Fibroblast of mammary gland (primary cell): Measurements from ENCODE around the gene RSPO3.
"Not testable (repeated sequence)": the region's sequence is repeated elsewhere in the genome, so short reads cannot be mapped to it uniquely, and the experiment has no call there.

Source experiments
- DNase-seq: peaks from one replicate; pipeline ENCODE4 v3.0.0-alpha.2; 2010; ENCODE audit warnings: low read depth
- H3K4me3 ChIP-seq: 2 replicates; pipeline ENCODE4 v1.5.1; 2011; ENCODE audit warnings: low read depth, mild to moderate bottlenecking, low read length, moderate library complexity; ENCODE audit not compliant: control insufficient read depth
- CTCF ChIP-seq: conservative IDR thresholded peaks from 2 replicates; pipeline ENCODE4 v1.5.1; 2011; ENCODE audit warnings: low read depth, low read length, inconsistent platforms; ENCODE audit not compliant: control insufficient read depth, insufficient read depth

Gene RSPO3

GRCh38 chr6:127094791-127095190, 23.7 kb upstream of the RSPO3 start:
- DNase-seq: no peak
- no peak for TF ChIP-seq CTCF
- no peak overlapping the region for H3K4me3 ChIP-seq

- no peak overlapping the region for H3K4me3 ChIP-seq
- DNase-seq: no peak
- no peak for TF ChIP-seq CTCF
Observed at GRCh38 chr6:127096167-127096566, 22.3 kb upstream of the RSPO3 start.

GRCh38 chr6:127097442-127097841, 21.0 kb upstream of the RSPO3 start:
- not testable (repeated sequence) for H3K4me3 ChIP-seq, DNase-seq

- DNase-seq: peak; percentile 56
- peak; percentile 44 for TF ChIP-seq CTCF
- H3K4me3 ChIP-seq: no peak overlapping the region
Observed at GRCh38 chr6:127100510-127101140, 17.8 kb upstream of the RSPO3 start.

GRCh38 chr6:127102299-127102698, 16.2 kb upstream of the RSPO3 start:
- no peak for TF ChIP-seq CTCF

GRCh38 chr6:127102859-127103258, 15.6 kb upstream of the RSPO3 start:
- TF ChIP-seq CTCF: no peak

More at GRCh38 chr6:127102299-127102698, 16.2 kb upstream of the RSPO3 start:
- DNase-seq: peak; percentile 98
- no peak overlapping the region for H3K4me3 ChIP-seq

GRCh38 chr6:127103482-127103881, 15.0 kb upstream of the RSPO3 start:
- DNase-seq: peak; percentile 60
- no peak overlapping the region for H3K4me3 ChIP-seq
- TF ChIP-seq CTCF: no peak

More at GRCh38 chr6:127102859-127103258, 15.6 kb upstream of the RSPO3 start:
- no peak for DNase-seq
- H3K4me3 ChIP-seq: no peak overlapping the region
